OCI-M2 (cell line): Measurements from ENCODE around the gene IQSEC1.

Experiments
- DNase-seq: peaks from one replicate; lab custom pipeline; 2025; ENCODE audit not compliant: unreplicated experiment; lab: John Stamatoyannopoulos, UW

IQSEC1 gene

GRCh38 chr3:12941495-12942023 is 131.7 kb downstream of the IQSEC1 start:
- DNase-seq: no peak

- DNase-seq: no peak
Measured at GRCh38 chr3:12940854-12941253, 132.4 kb downstream of the IQSEC1 start.

- no peak for DNase-seq
Measured at GRCh38 chr3:12939137-12939536, 134.1 kb downstream of the IQSEC1 start.

GRCh38 chr3:12938258-12938711 is 134.9 kb downstream of the IQSEC1 start:
- no peak for DNase-seq

- DNase-seq: no peak
Measured at GRCh38 chr3:12935861-12936830, 137.1 kb downstream of the IQSEC1 start.

- DNase-seq: no peak
Measured at GRCh38 chr3:12935023-12935860, 138.0 kb downstream of the IQSEC1 start.

GRCh38 chr3:12934431-12934830 is 138.8 kb downstream of the IQSEC1 start:
- no peak for DNase-seq

- no peak for DNase-seq
Measured at GRCh38 chr3:12933901-12934300, 139.3 kb downstream of the IQSEC1 start.

GRCh38 chr3:12932754-12933153 is 140.5 kb downstream of the IQSEC1 start:
- DNase-seq: no peak

- DNase-seq: no peak
Measured at GRCh38 chr3:12932347-12932746, 140.9 kb downstream of the IQSEC1 start.

- DNase-seq: no peak
Measured at GRCh38 chr3:12931273-12931905, 141.8 kb downstream of the IQSEC1 start.

- DNase-seq: no peak
Measured at GRCh38 chr3:12929801-12930200, 143.4 kb downstream of the IQSEC1 start.

GRCh38 chr3:12926660-12927059 is 146.6 kb downstream of the IQSEC1 start:
- no peak for DNase-seq

- no peak for DNase-seq
Measured at GRCh38 chr3:12925648-12926047, 147.6 kb downstream of the IQSEC1 start.

GRCh38 chr3:12924437-12924836 is 148.8 kb downstream of the IQSEC1 start:
- DNase-seq: no peak

- DNase-seq: no peak
Measured at GRCh38 chr3:12922881-12923431, 150.3 kb downstream of the IQSEC1 start.

GRCh38 chr3:12922306-12922705 is 150.9 kb downstream of the IQSEC1 start:
- no peak for DNase-seq

GRCh38 chr3:12921736-12922135 is 151.5 kb downstream of the IQSEC1 start:
- no peak for DNase-seq

GRCh38 chr3:12920967-12921366 is 152.3 kb downstream of the IQSEC1 start:
- no peak for DNase-seq

GRCh38 chr3:12919205-12919604 is 154.0 kb downstream of the IQSEC1 start:
- no peak for DNase-seq

GRCh38 chr3:12918231-12918630 is 155.0 kb downstream of the IQSEC1 start:
- DNase-seq: no peak
